Iris pigment epithelial cell (primary cell): Measurements from ENCODE around the gene TEX9.
A peak's percentile ranks its signal among the peaks of the same experiment; 100 is the strongest.

Experiments
- DNase-seq: peaks from one replicate; pipeline ENCODE4 v3.0.0-alpha.2; 2011; ENCODE audit warnings: low read depth

Gene TEX9

GRCh38 chr15:56445746-56446145 is 80.5 kb downstream of the TEX9 start:
- no peak for DNase-seq

GRCh38 chr15:56454836-56455235 is 89.6 kb downstream of the TEX9 start:
- peak; percentile 4 for DNase-seq

- DNase-seq: no peak
Observed at GRCh38 chr15:56456229-56456628, 91.0 kb downstream of the TEX9 start.

- no peak for DNase-seq
Observed at GRCh38 chr15:56459096-56459495, 93.9 kb downstream of the TEX9 start.

- no peak for DNase-seq
Observed at GRCh38 chr15:56460071-56460470, 94.8 kb downstream of the TEX9 start.

- no peak for DNase-seq
Observed at GRCh38 chr15:56460947-56461346, 95.7 kb downstream of the TEX9 start.

- DNase-seq: peak; percentile 97
Observed at GRCh38 chr15:56464893-56465520, 99.8 kb downstream of the TEX9 start, which contains the start of gene MNS1. Gene MNS1 (minus strand): TSS chr15:56465137. CDS start chr15:56464972, 165 bp downstream.

- no peak for DNase-seq
Observed at GRCh38 chr15:56467616-56468015, 102.4 kb downstream of the TEX9 start.

- peak; percentile 34 for DNase-seq
Observed at GRCh38 chr15:56468401-56468800, 103.2 kb downstream of the TEX9 start.

- DNase-seq: no peak
Observed at GRCh38 chr15:56469483-56469882, 104.3 kb downstream of the TEX9 start.

GRCh38 chr15:56471440-56472069 is 106.3 kb downstream of the TEX9 start:
- DNase-seq: no peak

- no peak for DNase-seq
Observed at GRCh38 chr15:56472278-56472677, 107.1 kb downstream of the TEX9 start.

- DNase-seq: no peak
Observed at GRCh38 chr15:56473017-56473416, 107.8 kb downstream of the TEX9 start.

- DNase-seq: no peak
Observed at GRCh38 chr15:56475351-56475750, 110.1 kb downstream of the TEX9 start.
